Keratinocyte (primary cell): Measurements from ENCODE around the gene SPNS1. TPM values are rescaled to one million over a fixed set of nuclear protein-coding genes. Genes with fewer than 3 reads are reported as not detected.

ENCODE experiments used
- DNase-seq: peaks from one replicate; pipeline ENCODE4 v3.0.0-alpha.2; 2011; ENCODE audit warnings: low read depth, missing footprints, low spot score
- FAIRE-seq: peaks from 2 replicates; lab custom pipeline; 2011; peaks lifted over from hg19 to GRCh38; lab: Jason Lieb, UNC
- H2AFZ ChIP-seq: 2 replicates; pipeline ENCODE4 v1.6.0; 2012; ENCODE audit warnings: low read length, control low read depth, inconsistent platforms; ENCODE audit not compliant: control insufficient read depth
- H3K27ac ChIP-seq: 2 replicates; pipeline ENCODE4 v1.5.1; 2011; ENCODE audit warnings: low read length; ENCODE audit not compliant: control insufficient read depth, insufficient read depth
- H3K27me3 ChIP-seq: 3 replicates; pipeline ENCODE4 v1.6.0; 2011; ENCODE audit warnings: low read length; ENCODE audit not compliant: control insufficient read depth, insufficient read depth; ENCODE audit errors: extremely low read depth
- H3K36me3 ChIP-seq, 2 experiments: 2 replicates in 1 of 2; 3 replicates in 1 of 2; pipeline ENCODE4 v1.5.1; 2011; ENCODE audit warnings: low read length in 2 of 2, mild to moderate bottlenecking in 1 of 2; ENCODE audit not compliant: control insufficient read depth in 2 of 2, insufficient read depth in 2 of 2; ENCODE audit errors: extremely low read depth in 1 of 2
- H3K4me1 ChIP-seq: 3 replicates; pipeline ENCODE4 v1.5.1; 2011; ENCODE audit warnings: low read length; ENCODE audit not compliant: control insufficient read depth, insufficient read depth; ENCODE audit errors: extremely low read depth
- H3K4me2 ChIP-seq: 3 replicates; pipeline ENCODE4 v1.6.0; 2011; ENCODE audit warnings: low read depth, low read length; ENCODE audit not compliant: control insufficient read depth, insufficient read depth; ENCODE audit errors: extremely low read depth
- H3K4me3 ChIP-seq, 3 experiments: fragments of 200-600 bp in 1 of 3; sonication (generic) in 1 of 3; 2 replicates in 2 of 3; 3 replicates in 1 of 3; pipeline ENCODE4 v1.5.1; 2011 to 2016; ENCODE audit warnings: low read length in 3 of 3, mild to moderate bottlenecking in 3 of 3, control low read depth in 2 of 3, inconsistent platforms in 1 of 3, low read depth in 1 of 3, mixed read lengths in 1 of 3, mixed run types in 1 of 3, moderate library complexity in 1 of 3; ENCODE audit not compliant: control insufficient read depth in 2 of 3, insufficient read depth in 2 of 3; ENCODE audit errors: extremely low read depth in 1 of 3
- H3K79me2 ChIP-seq: 2 replicates; pipeline ENCODE4 v1.6.0; 2012; ENCODE audit warnings: low read length; ENCODE audit not compliant: control insufficient read depth, insufficient read depth
- H3K9ac ChIP-seq: 3 replicates; pipeline ENCODE4 v1.6.0; 2011; ENCODE audit warnings: low read length; ENCODE audit not compliant: control insufficient read depth, insufficient read depth; ENCODE audit errors: extremely low read depth
- H3K9me1 ChIP-seq: 3 replicates; pipeline ENCODE4 v1.6.0; 2011; ENCODE audit warnings: low read length; ENCODE audit not compliant: control insufficient read depth, insufficient read depth; ENCODE audit errors: extremely low read depth
- H3K9me3 ChIP-seq: 2 replicates; pipeline ENCODE4 v1.5.1; 2012; ENCODE audit warnings: low read depth, low read length; ENCODE audit not compliant: control insufficient read depth
- H4K20me1 ChIP-seq: 3 replicates; pipeline ENCODE4 v1.6.0; 2011; ENCODE audit warnings: low read length; ENCODE audit not compliant: control insufficient read depth, insufficient read depth; ENCODE audit errors: extremely low read depth
- CTCF ChIP-seq, 3 experiments: IDR thresholded peaks in 1 of 3; conservative IDR thresholded peaks in 1 of 3; optimal IDR thresholded peaks in 1 of 3; 2 replicates in 2 of 3; 3 replicates in 1 of 3; pipeline versions ENCODE3 to v1.5.1; 2011; ENCODE audit warnings: low read length in 3 of 3, mild to moderate bottlenecking in 3 of 3, moderate library complexity in 2 of 3, control low read depth in 1 of 3, inconsistent platforms in 1 of 3; ENCODE audit not compliant: insufficient read depth in 2 of 3; ENCODE audit errors: extremely low read depth in 1 of 3
- EZH2 ChIP-seq: IDR thresholded peaks from one replicate; pipeline ENCODE4 v1.6.1; 2012; ENCODE audit warnings: inconsistent platforms, mild to moderate bottlenecking, low read length, moderate library complexity
- dilution Hi-C: fragments of 300-500 bp; cut with MboI; formaldehyde crosslinking; loops from one replicate; pipeline ENCODE4 v1.7.0; 2020; ENCODE audit warnings: low sequenced_read_pairs; ENCODE audit not compliant: extremely low pct_ligation_motif_present
- polyA plus RNA-seq, 5 experiments: library from polyadenylated mRNA; depleted of rRNA in 3 of 5; stranded (reverse) in 3 of 5; stranded (forward) in 1 of 5; unstranded in 1 of 5; fragments of >200 nt; gene quantifications; 1 replicate in 1 of 5; 2 replicates in 3 of 5; 3 replicates in 1 of 5; pipeline versions ENCODE4 v1.2.1 to v1.2.3, GENCODE V29; 2011 to 2012; ENCODE audit warnings: missing spikeins in 2 of 5, low read depth in 1 of 5, low replicate concordance in 1 of 5

Gene SPNS1
- polyA plus RNA-seq, 1 donor (not counting 4 experiments of a cell fraction or from before 2014, with no cell fraction given), result 16.3 TPM

- H3K9ac ChIP-seq, result peak overlapping the region; percentile 88
- H3K27me3 ChIP-seq, result no peaks in the 10 kb centered on the region
- peaks cover 20% of the 10 kb centered on the region for H3K79me2 ChIP-seq
- H4K20me1 ChIP-seq, result no peaks in the 10 kb centered on the region
- peak overlapping the region; percentile 79 to 85 (median 84) for H3K4me3 ChIP-seq
- no peaks in the 10 kb centered on the region for H3K9me3 ChIP-seq
- H3K4me1 ChIP-seq, result peaks cover 8% of the 10 kb centered on the region
- H3K9me1 ChIP-seq, result no peaks in the 10 kb centered on the region
- TF ChIP-seq CTCF (optimal IDR thresholded peaks at IDR 0.05 in 1 of 3, IDR thresholded peaks at IDR 0.05 in 1 of 3, conservative IDR thresholded peaks at IDR 0.05 in 1 of 3; ENCODE audit: extremely low read depth in 1 of 3, insufficient read depth in 2 of 3, low read length in 3 of 3) (peak; percentile 58 to 73 (median 69)), EZH2 (no peak)
- peak overlapping the region; percentile 89 for H3K27ac ChIP-seq
- peak overlapping the region; percentile 89 for H2AFZ ChIP-seq
- dilution Hi-C loops, result no loop called here
- peaks cover 5 to 15% of the 10 kb centered on the region in 2 experiments for H3K36me3 ChIP-seq
- DNase-seq (peak; percentile 49), FAIRE-seq (no peak)
- H3K4me2 ChIP-seq, result peak overlapping the region; percentile 81
Observed at GRCh38 chr16:28974007-28974436, 556 bp upstream of the SPNS1 start.

GRCh38 chr16:28975158-28975599 is 601 bp downstream of the SPNS1 start:
- dilution Hi-C loops, result no loop called here
- peak overlapping the region; percentile 88 for H3K9ac ChIP-seq
- H2AFZ ChIP-seq, result peak overlapping the region; percentile 98
- peaks cover 9 to 15% of the 10 kb centered on the region in 2 experiments for H3K36me3 ChIP-seq
- peaks cover 20% of the 10 kb centered on the region for H3K79me2 ChIP-seq
- peak overlapping the region; percentile 89 for H3K27ac ChIP-seq
- no peaks in the 10 kb centered on the region for H3K9me1 ChIP-seq
- FAIRE-seq, result no peak
- no peaks in the 10 kb centered on the region for H3K27me3 ChIP-seq
- TF ChIP-seq EZH2, result no peak
- no peak for TF ChIP-seq CTCF (optimal IDR thresholded peaks at IDR 0.05 in 1 of 3, IDR thresholded peaks at IDR 0.05 in 1 of 3, conservative IDR thresholded peaks at IDR 0.05 in 1 of 3; ENCODE audit: extremely low read depth in 1 of 3, insufficient read depth in 2 of 3, low read length in 3 of 3)
- H4K20me1 ChIP-seq, result no peaks in the 10 kb centered on the region
- peak overlapping the region; percentile 79 to 85 (median 84) for H3K4me3 ChIP-seq
- H3K4me2 ChIP-seq, result peak overlapping the region; percentile 94
- DNase-seq, result no peak
- peaks cover 8% of the 10 kb centered on the region for H3K4me1 ChIP-seq
- H3K9me3 ChIP-seq, result no peaks in the 10 kb centered on the region
